ENCODE data around the gene TGOLN2.

The TGOLN2 gene

GRCh38 chr2:85308896-85309555 is 18.8 kb downstream of the TGOLN2 start:
- DNase-seq: peak; percentile 26
- peak; percentile 19 for ATAC-seq

- no peak for DNase-seq
- ATAC-seq: no peak
Measured at GRCh38 chr2:85308201-85308600, 19.6 kb downstream of the TGOLN2 start.

- ATAC-seq: no peak
- no peak for DNase-seq
Measured at GRCh38 chr2:85307527-85307897, 20.3 kb downstream of the TGOLN2 start.

GRCh38 chr2:85303780-85304531 is 23.8 kb downstream of the TGOLN2 start:
- ATAC-seq (no peak), DNase-seq (no peak)

- DNase-seq (no peak), ATAC-seq (no peak)
Measured at GRCh38 chr2:85302121-85302520, 25.7 kb downstream of the TGOLN2 start.

- ATAC-seq (no peak), DNase-seq (no peak)
Measured at GRCh38 chr2:85291425-85292023, 36.3 kb downstream of the TGOLN2 start.

- no peak for DNase-seq
- ATAC-seq: no peak
Measured at GRCh38 chr2:85288244-85288725, 39.5 kb downstream of the TGOLN2 start.

GRCh38 chr2:85287721-85288120 is 40.1 kb downstream of the TGOLN2 start:
- ATAC-seq: no peak
- DNase-seq: no peak

- ATAC-seq: no peak
- DNase-seq: no peak
Measured at GRCh38 chr2:85286918-85287317, 40.9 kb downstream of the TGOLN2 start.

- ATAC-seq (no peak), DNase-seq (no peak)
Measured at GRCh38 chr2:85283641-85284040, 44.1 kb downstream of the TGOLN2 start.

GRCh38 chr2:85282914-85283313 is 44.9 kb downstream of the TGOLN2 start:
- ATAC-seq (no peak), DNase-seq (no peak)

GRCh38 chr2:85281553-85281952 is 46.2 kb downstream of the TGOLN2 start:
- DNase-seq (no peak), ATAC-seq (no peak)

GRCh38 chr2:85278361-85278760 is 49.4 kb downstream of the TGOLN2 start:
- no peak for DNase-seq
- no peak for ATAC-seq

- no peak for DNase-seq
- no peak for ATAC-seq
Measured at GRCh38 chr2:85277416-85278158, 50.2 kb downstream of the TGOLN2 start.

GRCh38 chr2:85276571-85277118 is 51.1 kb downstream of the TGOLN2 start:
- ATAC-seq (no peak), DNase-seq (no peak)

GRCh38 chr2:85275984-85276540 is 51.7 kb downstream of the TGOLN2 start:
- ATAC-seq: no peak
- no peak for DNase-seq

GRCh38 chr2:85273738-85274731 is 53.8 kb downstream of the TGOLN2 start:
- DNase-seq: no peak
- no peak for ATAC-seq

GRCh38 chr2:85272357-85272756 is 55.4 kb downstream of the TGOLN2 start:
- ATAC-seq (no peak), DNase-seq (no peak)

GRCh38 chr2:85269959-85270358 is 57.8 kb downstream of the TGOLN2 start:
- no peak for DNase-seq

More at GRCh38 chr2:85269959-85270358, 57.8 kb downstream of the TGOLN2 start:
- ATAC-seq: no peak
